Stimulated activated CD4-positive, alpha-beta T cell treated with anti-CD3 and anti-CD28 coated beads, Interleukin-12 subunit alpha, Interleukin-12 subunit beta, amount 100 ng/mL, for 4 hours (primary cell): ENCODE measurements around the gene ANKDD1A.

ENCODE experiments used
- DNase-seq: peaks from one replicate; pipeline ENCODE4 v3.0.0-alpha.2; 2020

The ANKDD1A gene

GRCh38 chr15:64926661-64927060 is 15.0 kb downstream of the ANKDD1A start:
- no peak for DNase-seq

- DNase-seq, result no peak
Observed at GRCh38 chr15:64928626-64929220, 17.0 kb downstream of the ANKDD1A start.

- DNase-seq, result no peak
Observed at GRCh38 chr15:64930019-64930652, 18.4 kb downstream of the ANKDD1A start.

- DNase-seq, result no peak
Observed at GRCh38 chr15:64930778-64931371, 19.2 kb downstream of the ANKDD1A start.

- no peak for DNase-seq
Observed at GRCh38 chr15:64931381-64931780, 19.7 kb downstream of the ANKDD1A start.

GRCh38 chr15:64934023-64934422 is 22.3 kb downstream of the ANKDD1A start:
- no peak for DNase-seq

- DNase-seq, result no peak
Observed at GRCh38 chr15:64938192-64938591, 26.5 kb downstream of the ANKDD1A start.

GRCh38 chr15:64942356-64942755 is 30.7 kb downstream of the ANKDD1A start:
- DNase-seq, result no peak

- no peak for DNase-seq
Observed at GRCh38 chr15:64943512-64944225, 32.0 kb downstream of the ANKDD1A start.

- no peak for DNase-seq
Observed at GRCh38 chr15:64944961-64945360, 33.3 kb downstream of the ANKDD1A start.

GRCh38 chr15:64947211-64947610 is 35.5 kb downstream of the ANKDD1A start:
- DNase-seq, result no peak

GRCh38 chr15:64948916-64949315 is 37.2 kb downstream of the ANKDD1A start:
- no peak for DNase-seq

GRCh38 chr15:64949383-64950186 is 37.9 kb downstream of the ANKDD1A start:
- no peak for DNase-seq

- no peak for DNase-seq
Observed at GRCh38 chr15:64950888-64951287, 39.2 kb downstream of the ANKDD1A start.

GRCh38 chr15:64951777-64952418 is 40.2 kb downstream of the ANKDD1A start:
- DNase-seq, result no peak

- no peak for DNase-seq
Observed at GRCh38 chr15:64954395-64954794, 42.7 kb downstream of the ANKDD1A start.

GRCh38 chr15:64959128-64959527 is 47.4 kb downstream of the ANKDD1A start:
- DNase-seq, result no peak

GRCh38 chr15:64960153-64960552 is 48.5 kb downstream of the ANKDD1A start:
- DNase-seq, result no peak

- no peak for DNase-seq
Observed at GRCh38 chr15:64961013-64961412, 49.3 kb downstream of the ANKDD1A start.

- DNase-seq, result no peak
Observed at GRCh38 chr15:64969401-64969800, 57.7 kb downstream of the ANKDD1A start.

- DNase-seq, result no peak
Observed at GRCh38 chr15:64970698-64971097, 59.0 kb downstream of the ANKDD1A start.

GRCh38 chr15:64975390-64975789 is 63.7 kb downstream of the ANKDD1A start:
- no peak for DNase-seq
